ENCODE results near the gene CNDP2. TPM values are rescaled to one million over a fixed set of nuclear protein-coding genes. Genes with fewer than 3 reads are reported as not detected.

The CNDP2 gene
- total RNA-seq, 1 donor from 2014 or later, result 56.1 TPM

DNA sequence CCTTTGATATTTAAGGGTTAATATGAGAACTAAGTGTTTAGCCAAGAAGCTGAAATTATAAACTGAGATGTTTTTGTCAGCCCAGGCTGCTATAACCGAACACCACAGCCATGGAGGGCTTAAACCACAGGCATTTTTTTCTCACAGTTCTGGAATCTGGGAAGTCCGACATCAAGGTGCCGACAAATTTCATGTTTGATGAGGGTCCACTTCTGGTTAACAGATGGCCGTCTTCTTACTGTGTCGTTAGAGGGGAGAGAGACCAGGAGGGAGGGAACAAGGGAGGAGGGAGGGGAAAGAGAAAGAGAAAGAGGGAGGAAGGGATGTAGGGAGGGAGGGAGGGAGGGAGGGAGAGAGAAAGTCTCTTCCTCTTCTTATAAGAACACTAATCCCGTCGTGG lies 6.5 kb upstream of the CNDP2 start:
- no peak overlapping the region for H3K9ac ChIP-seq
- TF ChIP-seq, protein P1, sequence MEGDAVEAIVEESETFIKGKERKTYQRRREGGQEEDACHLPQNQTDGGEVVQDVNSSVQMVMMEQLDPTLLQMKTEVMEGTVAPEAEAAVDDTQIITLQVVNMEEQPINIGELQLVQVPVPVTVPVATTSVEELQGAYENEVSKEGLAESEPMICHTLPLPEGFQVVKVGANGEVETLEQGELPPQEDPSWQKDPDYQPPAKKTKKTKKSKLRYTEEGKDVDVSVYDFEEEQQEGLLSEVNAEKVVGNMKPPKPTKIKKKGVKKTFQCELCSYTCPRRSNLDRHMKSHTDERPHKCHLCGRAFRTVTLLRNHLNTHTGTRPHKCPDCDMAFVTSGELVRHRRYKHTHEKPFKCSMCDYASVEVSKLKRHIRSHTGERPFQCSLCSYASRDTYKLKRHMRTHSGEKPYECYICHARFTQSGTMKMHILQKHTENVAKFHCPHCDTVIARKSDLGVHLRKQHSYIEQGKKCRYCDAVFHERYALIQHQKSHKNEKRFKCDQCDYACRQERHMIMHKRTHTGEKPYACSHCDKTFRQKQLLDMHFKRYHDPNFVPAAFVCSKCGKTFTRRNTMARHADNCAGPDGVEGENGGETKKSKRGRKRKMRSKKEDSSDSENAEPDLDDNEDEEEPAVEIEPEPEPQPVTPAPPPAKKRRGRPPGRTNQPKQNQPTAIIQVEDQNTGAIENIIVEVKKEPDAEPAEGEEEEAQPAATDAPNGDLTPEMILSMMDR (IDR thresholded peaks at IDR 0.05), result no peak
- TF ChIP-seq EZH2phosphoT487 (IDR thresholded peaks at IDR 0.05) (no peak), EZH2 (IDR thresholded peaks at IDR 0.05) (no peak)
- no peak overlapping the region for H3K27ac ChIP-seq
- H3K79me2 ChIP-seq (ENCODE audit: low read depth), result no peaks in the 10 kb centered on the region
- H3K9me3 ChIP-seq (ENCODE audit: low read depth), result no peaks in the 10 kb centered on the region
- no peak for DNase-seq (ENCODE audit: low spot score)
- H3F3A ChIP-seq (ENCODE audit: low read depth), result peaks cover 7% of the 10 kb centered on the region
- no peak overlapping the region for H3K4me2 ChIP-seq
- H3K4me1 ChIP-seq, result no peaks in the 10 kb centered on the region
- H2AFZ ChIP-seq (replicated peaks), result no peak overlapping the region
- H3K27ac Mint-ChIP-seq, result no peak overlapping the region
- no peak overlapping the region for H3K4me3 Mint-ChIP-seq
- no peaks in the 10 kb centered on the region for H3K27me3 ChIP-seq
- no peaks in the 10 kb centered on the region for H3K36me3 Mint-ChIP-seq
- no peak overlapping the region for H3K4me3 ChIP-seq
- peaks cover 11% of the 10 kb centered on the region for H3K27me3 Mint-ChIP-seq (ENCODE audit: insufficient read depth, low read depth)
- no peaks in the 10 kb centered on the region for H4K20me1 ChIP-seq (ENCODE audit: low read depth)
- no peaks in the 10 kb centered on the region for H3K36me3 ChIP-seq
- H3K4me1 Mint-ChIP-seq, result peaks cover 26% of the 10 kb centered on the region
- no peaks in the 10 kb centered on the region for H3K9me3 Mint-ChIP-seq

- Histone ChIP-seq H3F3A (ENCODE audit: low read depth) (peaks cover 13% of the 10 kb centered on the region), H3K9ac (no peak overlapping the region), H2AFZ (replicated peaks) (no peak overlapping the region), H4K20me1 (ENCODE audit: low read depth) (peaks cover 6% of the 10 kb centered on the region), H3K27me3 (no peaks in the 10 kb centered on the region), H3K4me1 (no peaks in the 10 kb centered on the region), H3K79me2 (ENCODE audit: low read depth) (peaks cover 9% of the 10 kb centered on the region), H3K4me2 (no peak overlapping the region), H3K4me3 (no peak overlapping the region), H3K36me3 (no peaks in the 10 kb centered on the region), H3K27ac (no peak overlapping the region), H3K9me3 (ENCODE audit: low read depth) (no peaks in the 10 kb centered on the region)
- Mint-ChIP-seq H3K4me3 (no peak overlapping the region), H3K36me3 (peaks cover under 1% of the 10 kb centered on the region), H3K9me3 (no peaks in the 10 kb centered on the region), H3K4me1 (peaks cover 12% of the 10 kb centered on the region), H3K27ac (no peak overlapping the region), H3K27me3 (ENCODE audit: insufficient read depth, low read depth) (peaks cover 6% of the 10 kb centered on the region)
- TF ChIP-seq, protein P1 (IDR thresholded peaks at IDR 0.05), result no peak
- no peak for TF ChIP-seq EZH2 (IDR thresholded peaks at IDR 0.05)
- no peak for TF ChIP-seq EZH2phosphoT487 (IDR thresholded peaks at IDR 0.05)
- no peak for DNase-seq (ENCODE audit: low spot score)
These were observed 3.9 kb upstream of the CNDP2 start for GRCh38 chr18:74492259-74492658.

DNA sequence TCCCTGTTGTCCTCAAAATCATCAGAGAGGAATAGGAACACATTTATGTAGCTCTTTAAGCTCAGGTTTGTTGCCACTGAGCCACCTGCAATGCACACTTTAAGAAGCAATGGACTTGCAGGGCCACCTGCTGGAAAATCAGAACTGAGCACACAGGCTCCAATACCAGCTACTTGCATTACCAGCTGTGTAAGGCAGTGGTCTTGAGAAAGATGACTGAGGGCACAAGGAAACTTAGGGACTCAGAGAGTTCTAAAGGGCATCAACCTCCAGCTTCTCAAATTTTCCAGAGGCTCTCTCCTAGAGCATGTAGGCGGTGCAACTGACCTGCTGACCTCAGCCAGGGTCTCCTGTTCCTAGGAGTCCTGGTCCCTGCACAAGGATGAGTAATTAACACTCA lies 2.5 kb upstream of the CNDP2 start:
- TF ChIP-seq EZH2 (IDR thresholded peaks at IDR 0.05), result no peak
- TF ChIP-seq EZH2phosphoT487 (IDR thresholded peaks at IDR 0.05), result no peak
- TF ChIP-seq, protein P1 (IDR thresholded peaks at IDR 0.05), result peak; percentile 66
- DNase-seq (ENCODE audit: low spot score), result peak; percentile 72
- H3K27ac Mint-ChIP-seq, result no peak overlapping the region
- H3K9me3 ChIP-seq (ENCODE audit: low read depth), result no peaks in the 10 kb centered on the region
- peaks cover 6% of the 10 kb centered on the region for H3K27me3 Mint-ChIP-seq (ENCODE audit: insufficient read depth, low read depth)
- H2AFZ ChIP-seq (replicated peaks), result no peak overlapping the region
- H3K9me3 Mint-ChIP-seq, result no peaks in the 10 kb centered on the region
- no peak overlapping the region for H3K4me2 ChIP-seq
- H3K27me3 ChIP-seq, result no peaks in the 10 kb centered on the region
- peaks cover 15% of the 10 kb centered on the region for H4K20me1 ChIP-seq (ENCODE audit: low read depth)
- peaks cover 13% of the 10 kb centered on the region for H3F3A ChIP-seq (ENCODE audit: low read depth)
- peaks cover 24% of the 10 kb centered on the region for H3K79me2 ChIP-seq (ENCODE audit: low read depth)
- no peaks in the 10 kb centered on the region for H3K36me3 ChIP-seq
- H3K4me1 Mint-ChIP-seq, result peaks cover 17% of the 10 kb centered on the region
- no peak overlapping the region for H3K9ac ChIP-seq
- H3K4me3 ChIP-seq, result no peak overlapping the region
- H3K4me3 Mint-ChIP-seq, result peak overlapping the region; percentile 68
- H3K27ac ChIP-seq, result no peak overlapping the region
- no peaks in the 10 kb centered on the region for H3K4me1 ChIP-seq
- peaks cover 2% of the 10 kb centered on the region for H3K36me3 Mint-ChIP-seq

Measured in neural progenitor cell (in vitro differentiated cells).